HFFc6 (cell line): ENCODE data around the gene SRI. TPM values are rescaled to one million over a fixed set of nuclear protein-coding genes. Genes with fewer than 3 reads are reported as not detected.

ENCODE experiments used
- DNase-seq: peaks from one replicate; pipeline ENCODE4 v3.0.0-alpha.2; 2018
- H3K27ac Mint-ChIP-seq: 2 replicates; pipeline ENCODE4 v1.8.0; 2020; ENCODE audit warnings: mild to moderate bottlenecking, mixed read lengths
- H3K27me3 Mint-ChIP-seq: 2 replicates; pipeline ENCODE4 v1.8.0; 2021; ENCODE audit warnings: mild to moderate bottlenecking, moderate library complexity, mixed read lengths; ENCODE audit not compliant: insufficient read depth
- H3K36me3 Mint-ChIP-seq: 2 replicates; pipeline ENCODE4 v1.8.0; 2021; ENCODE audit warnings: low read depth, mixed read lengths
- H3K4me1 Mint-ChIP-seq: 2 replicates; pipeline ENCODE4 v1.8.0; 2020; ENCODE audit warnings: low read depth, mixed read lengths
- H3K4me3 Mint-ChIP-seq: 2 replicates; pipeline ENCODE4 v1.8.0; 2020; ENCODE audit warnings: mild to moderate bottlenecking, moderate library complexity, mixed read lengths
- H3K9me3 Mint-ChIP-seq: 2 replicates; pipeline ENCODE4 v1.8.0; 2020; ENCODE audit warnings: mild to moderate bottlenecking, mixed read lengths
- total RNA-seq, 6 experiments: library from RNA; stranded (reverse); fragmentation: NEBNext Ultra II Directional; extraction: Animal tissue kit (Norgen Biotek cat#: 25700); gene quantifications; 2 replicates in 1 of 6; 3 replicates in 5 of 6; pipeline ENCODE4 v1.2.3, GENCODE V29; 2021
- TF ChIP-seq, protein P1 (sequence below): fragments of 200-600 bp; sonication (generic); IDR thresholded peaks from 2 replicates; pipeline ENCODE4 v1.5.0; 2021; ENCODE audit warnings: antibody characterized with exemption, mild to moderate bottlenecking

The SRI gene
- total RNA-seq, 6 experiments from 2014 or later = 113 to 133 (median 123) TPM

- no peaks in the 10 kb centered on the region for H3K36me3 Mint-ChIP-seq
- TF ChIP-seq, protein P1, sequence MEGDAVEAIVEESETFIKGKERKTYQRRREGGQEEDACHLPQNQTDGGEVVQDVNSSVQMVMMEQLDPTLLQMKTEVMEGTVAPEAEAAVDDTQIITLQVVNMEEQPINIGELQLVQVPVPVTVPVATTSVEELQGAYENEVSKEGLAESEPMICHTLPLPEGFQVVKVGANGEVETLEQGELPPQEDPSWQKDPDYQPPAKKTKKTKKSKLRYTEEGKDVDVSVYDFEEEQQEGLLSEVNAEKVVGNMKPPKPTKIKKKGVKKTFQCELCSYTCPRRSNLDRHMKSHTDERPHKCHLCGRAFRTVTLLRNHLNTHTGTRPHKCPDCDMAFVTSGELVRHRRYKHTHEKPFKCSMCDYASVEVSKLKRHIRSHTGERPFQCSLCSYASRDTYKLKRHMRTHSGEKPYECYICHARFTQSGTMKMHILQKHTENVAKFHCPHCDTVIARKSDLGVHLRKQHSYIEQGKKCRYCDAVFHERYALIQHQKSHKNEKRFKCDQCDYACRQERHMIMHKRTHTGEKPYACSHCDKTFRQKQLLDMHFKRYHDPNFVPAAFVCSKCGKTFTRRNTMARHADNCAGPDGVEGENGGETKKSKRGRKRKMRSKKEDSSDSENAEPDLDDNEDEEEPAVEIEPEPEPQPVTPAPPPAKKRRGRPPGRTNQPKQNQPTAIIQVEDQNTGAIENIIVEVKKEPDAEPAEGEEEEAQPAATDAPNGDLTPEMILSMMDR = no peak
Observed at GRCh38 chr7:88230646-88231045, 10.8 kb upstream of the SRI start.

GRCh38 chr7:88229302-88229995 is 9.6 kb upstream of the SRI start:
- Mint-ChIP-seq H3K4me3 (no peak overlapping the region), H3K4me1 (peaks cover 24% of the 10 kb centered on the region), H3K9me3 (no peaks in the 10 kb centered on the region), H3K27me3 (peaks cover 4% of the 10 kb centered on the region), H3K36me3 (no peaks in the 10 kb centered on the region), H3K27ac (no peak overlapping the region)
- no peak for DNase-seq
- TF ChIP-seq, protein P1 = no peak

More at GRCh38 chr7:88230646-88231045, 10.8 kb upstream of the SRI start:
- no peak for DNase-seq
- Mint-ChIP-seq H3K4me3 (no peak overlapping the region), H3K4me1 (peaks cover 15% of the 10 kb centered on the region), H3K27me3 (peaks cover 4% of the 10 kb centered on the region), H3K9me3 (no peaks in the 10 kb centered on the region), H3K27ac (no peak overlapping the region)

GRCh38 chr7:88226886-88227516 is 7.2 kb upstream of the SRI start:
- Mint-ChIP-seq H3K27ac (no peak overlapping the region), H3K4me1 (peaks cover 27% of the 10 kb centered on the region), H3K9me3 (no peaks in the 10 kb centered on the region), H3K27me3 (peaks cover 2% of the 10 kb centered on the region; the same call in 1 of the 2 replicates), H3K36me3 (no peaks in the 10 kb centered on the region), H3K4me3 (no peak overlapping the region)
- TF ChIP-seq, protein P1 = no peak
- DNase-seq = peak; percentile 66

DNA sequence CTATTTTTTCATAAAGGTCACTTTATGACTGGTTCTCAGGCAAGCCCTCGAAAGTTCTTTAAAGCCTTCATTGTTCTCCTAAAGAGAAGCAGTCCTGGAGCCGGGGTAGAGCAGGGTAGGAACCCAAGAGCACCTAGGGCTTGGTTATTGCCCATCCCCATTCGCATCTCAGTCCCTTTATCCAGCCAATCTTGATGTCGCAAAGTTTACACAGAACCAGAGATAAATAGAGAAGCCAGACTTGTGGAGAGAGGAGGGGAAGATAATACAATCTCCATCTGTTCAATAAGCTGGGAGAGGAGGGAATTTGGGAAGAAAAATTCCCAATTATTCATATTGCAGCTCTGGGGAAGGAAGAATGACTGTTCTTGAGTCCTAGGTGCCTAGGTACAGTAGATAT is 6.4 kb upstream of the SRI start:
- peaks cover 29% of the 10 kb centered on the region for H3K4me1 Mint-ChIP-seq
- H3K4me3 Mint-ChIP-seq = no peak overlapping the region
- peaks cover 2% of the 10 kb centered on the region; the same call in 1 of the 2 replicates for H3K27me3 Mint-ChIP-seq
- H3K9me3 Mint-ChIP-seq = no peaks in the 10 kb centered on the region
- no peaks in the 10 kb centered on the region for H3K36me3 Mint-ChIP-seq
- no peak overlapping the region for H3K27ac Mint-ChIP-seq
- TF ChIP-seq, protein P1 = no peak
- no peak for DNase-seq

GRCh38 chr7:88224601-88225275 is 4.9 kb upstream of the SRI start:
- H3K4me3 Mint-ChIP-seq = no peak overlapping the region
- H3K27ac Mint-ChIP-seq = no peak overlapping the region
- no peaks in the 10 kb centered on the region for H3K36me3 Mint-ChIP-seq

More at GRCh38 chr7:88224601-88225275, 4.9 kb upstream of the SRI start:
- Mint-ChIP-seq H3K4me1 (peaks cover 37% of the 10 kb centered on the region), H3K9me3 (no peaks in the 10 kb centered on the region), H3K27me3 (peaks cover 2% of the 10 kb centered on the region)
- peak; percentile 54 for DNase-seq
- TF ChIP-seq, protein P1 = no peak
